Activated CD4-positive, alpha-beta T cell treated with anti-CD3 and anti-CD28 coated beads for 48 hours (primary cell): ENCODE measurements around the gene FRMD6.
A peak's percentile ranks its signal among the peaks of the same experiment; 100 is the strongest.

Experiments used
- DNase-seq: peaks from one replicate; pipeline ENCODE4 v3.0.0-alpha.2; 2020

The FRMD6 gene

DNA sequence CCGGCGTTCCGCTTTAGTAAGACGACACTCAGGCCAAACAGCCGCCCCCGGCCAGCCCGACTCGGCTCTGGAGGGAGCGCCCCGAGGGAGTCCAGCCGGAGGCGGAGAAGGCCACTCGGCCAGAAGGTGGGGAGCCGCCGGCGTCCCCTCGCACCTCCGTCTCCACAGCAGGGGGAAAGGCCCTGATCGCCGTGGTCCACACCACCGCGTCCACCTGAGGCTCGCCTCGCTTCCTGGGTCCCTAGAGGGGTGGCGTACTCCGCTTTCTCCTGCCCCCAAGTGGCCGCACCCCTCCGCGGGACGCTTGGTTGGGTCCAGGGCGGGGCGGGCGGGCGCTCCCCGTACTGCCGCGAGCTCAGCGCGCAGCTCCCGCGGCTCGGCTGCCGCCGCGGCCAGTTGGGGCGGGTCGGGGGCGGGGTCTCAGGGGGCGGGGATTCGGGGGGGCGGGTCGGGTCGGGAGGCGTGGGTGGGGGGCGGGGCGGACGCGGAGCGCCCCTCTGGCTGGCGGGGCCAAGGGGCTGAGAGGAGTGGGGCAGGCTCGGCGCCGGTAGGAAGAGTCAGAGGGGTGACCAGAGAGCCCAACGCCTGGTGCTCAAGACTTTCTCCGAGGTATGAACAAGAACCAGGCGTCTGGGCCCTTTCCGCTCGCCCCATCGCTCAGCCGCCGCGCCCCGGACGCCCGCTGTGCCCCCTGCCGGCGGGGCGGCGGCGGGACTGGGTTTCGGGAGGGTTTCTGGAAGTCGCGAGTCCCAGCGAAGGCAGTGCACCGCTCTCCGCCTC, at the start of gene FRMD6:
Gene FRMD6, plus strand, starts transcription at position 523 of the 780 bp plus-strand sequence. CDS start 37,927 bp downstream, outside the sequence.
- DNase-seq, result peak; percentile 83

DNA sequence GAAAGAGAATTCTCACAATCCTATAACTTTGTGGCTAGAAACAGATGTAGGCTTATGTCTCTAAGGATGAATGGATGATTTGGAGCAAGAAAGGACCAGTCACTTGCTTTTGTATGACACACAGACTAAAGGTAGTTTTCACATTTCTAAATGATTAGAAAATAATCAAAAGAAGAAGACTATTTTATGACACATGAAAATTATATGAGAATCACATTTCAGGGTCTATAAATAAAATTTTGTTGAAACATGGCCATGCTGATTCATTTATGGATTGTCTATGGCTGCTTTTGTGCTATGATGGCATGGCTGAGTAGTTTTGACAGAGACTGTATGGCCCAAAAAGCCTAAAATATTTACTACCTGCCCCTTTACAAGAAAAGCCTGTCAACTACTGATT, 49.4 kb upstream of the FRMD6 start:
- DNase-seq, result no peak

DNA sequence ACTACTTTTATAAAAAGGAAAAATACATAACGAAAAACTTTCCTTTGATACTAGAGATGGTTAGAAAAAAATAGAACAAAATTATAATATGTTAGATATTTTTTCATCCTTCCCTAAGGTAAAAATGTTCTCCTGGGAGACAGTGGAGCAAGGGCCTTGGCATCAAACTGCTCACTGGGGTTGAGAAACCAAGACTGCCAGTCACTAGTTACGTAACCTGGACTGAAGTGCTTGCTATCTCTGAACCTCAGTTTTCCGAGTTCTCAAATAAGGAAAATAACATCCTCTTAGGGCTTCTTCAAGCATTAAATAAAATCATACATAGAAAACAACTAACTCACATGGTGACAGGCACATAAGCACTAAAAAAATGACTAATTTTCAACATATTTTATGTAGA, 48.2 kb upstream of the FRMD6 start:
- no peak for DNase-seq

DNA sequence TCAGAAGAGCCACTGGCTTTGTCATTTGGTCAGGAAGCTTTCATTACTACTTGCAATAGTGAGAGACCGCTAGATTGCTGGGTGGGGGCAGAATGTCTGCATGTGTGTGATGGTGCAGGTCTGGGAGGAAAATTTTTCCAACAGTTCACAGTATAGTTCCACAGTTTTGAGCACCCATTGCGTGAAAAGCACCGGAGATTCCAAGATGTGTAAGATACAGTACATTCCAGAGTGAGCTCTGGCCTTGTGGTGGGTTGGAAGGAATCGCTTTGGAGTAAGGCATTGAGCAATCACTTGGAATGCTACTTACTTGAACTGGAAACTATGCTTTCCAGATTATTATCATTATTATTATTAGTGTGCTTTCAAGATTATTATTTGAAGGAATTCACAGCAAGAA, 47.6 kb upstream of the FRMD6 start:
- DNase-seq, result no peak

DNA sequence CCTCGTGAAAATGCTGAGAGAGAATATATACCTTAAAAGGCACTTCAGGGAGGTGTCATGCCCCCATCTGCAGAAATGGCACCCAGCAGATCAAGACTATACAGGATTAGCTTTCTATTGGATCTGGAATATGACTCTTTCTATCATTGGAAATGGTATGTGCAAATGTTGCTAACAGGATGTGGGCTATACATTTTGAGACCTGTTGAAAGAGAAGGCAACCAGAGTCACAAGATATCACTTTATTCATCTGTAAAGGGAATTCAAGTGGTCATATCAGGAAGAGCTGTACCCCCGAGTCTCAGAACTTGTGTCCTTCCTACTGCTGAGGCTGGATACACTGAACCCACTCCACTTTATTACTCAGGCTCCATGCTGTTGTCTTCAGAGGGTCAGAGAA, 46.1 kb upstream of the FRMD6 start:
- DNase-seq, result no peak

DNA sequence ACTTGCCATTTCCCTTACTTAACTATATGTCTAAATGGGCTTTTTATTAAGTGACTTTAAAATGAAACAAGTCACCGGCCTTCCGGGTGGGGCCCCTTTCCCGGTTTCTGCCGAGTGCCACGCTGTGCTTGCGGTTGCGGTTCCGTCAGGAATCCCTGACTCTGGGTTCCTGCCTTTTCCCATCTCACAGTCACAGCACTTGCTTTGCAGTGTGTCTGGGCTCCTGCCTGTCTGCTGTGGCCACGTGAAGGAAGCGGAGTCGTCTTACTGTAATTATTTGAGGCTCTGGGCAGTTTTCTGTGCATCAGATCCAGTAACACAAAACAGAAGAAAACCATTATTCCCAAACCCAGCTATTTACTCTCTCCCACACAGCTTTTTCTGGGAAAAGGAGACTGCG, 44.0 kb upstream of the FRMD6 start:
- DNase-seq, result no peak

DNA sequence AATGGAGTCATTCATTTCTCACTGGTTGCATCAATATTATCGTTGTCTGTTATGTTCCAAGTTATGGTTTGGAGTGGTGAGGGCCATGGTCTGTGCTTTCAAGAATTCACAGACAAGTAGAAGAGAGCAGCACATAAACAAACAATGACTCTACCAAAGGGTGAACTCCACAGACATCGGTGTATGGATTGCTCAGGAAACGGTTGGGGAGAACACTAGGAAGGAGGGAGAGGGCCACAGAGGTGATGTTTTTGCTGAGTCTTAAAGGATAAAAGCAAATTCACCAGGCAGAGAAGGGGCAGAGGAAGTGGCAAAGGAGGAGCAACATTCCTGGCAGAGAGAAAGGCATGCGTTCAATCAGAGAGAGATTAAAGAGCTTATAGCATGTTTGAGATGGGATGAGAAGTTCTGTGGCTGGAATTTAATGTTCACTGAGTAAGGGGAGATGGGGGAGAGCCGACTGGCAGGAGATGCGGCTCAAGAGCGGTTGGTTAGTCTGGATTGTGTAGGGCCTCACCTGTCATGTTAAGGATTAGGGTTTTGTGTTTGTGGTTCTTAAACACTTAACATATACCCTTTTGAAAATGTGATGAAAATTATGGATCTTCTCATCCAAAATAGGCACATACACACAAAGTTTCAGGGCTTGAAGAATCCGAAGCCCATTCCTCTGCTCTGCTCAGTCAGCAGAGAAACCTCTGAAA, 42.3 kb upstream of the FRMD6 start:
- no peak for DNase-seq

DNA sequence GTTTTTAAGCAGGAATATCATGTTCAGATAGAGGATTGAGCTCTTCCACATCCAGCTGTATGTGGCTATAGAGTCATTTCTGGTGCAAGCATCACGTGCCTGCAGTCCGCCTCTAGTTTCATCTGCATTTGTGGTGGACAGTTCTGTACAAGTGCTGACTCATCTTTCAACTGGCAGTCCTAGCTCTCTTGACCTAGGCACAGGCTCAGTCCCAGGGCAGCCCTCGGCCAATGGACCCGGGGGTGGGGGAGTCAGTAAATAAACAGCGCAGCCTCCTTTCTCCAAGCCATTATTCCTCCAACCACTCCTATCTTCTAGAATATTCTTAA, 41.8 kb upstream of the FRMD6 start:
- DNase-seq, result no peak

DNA sequence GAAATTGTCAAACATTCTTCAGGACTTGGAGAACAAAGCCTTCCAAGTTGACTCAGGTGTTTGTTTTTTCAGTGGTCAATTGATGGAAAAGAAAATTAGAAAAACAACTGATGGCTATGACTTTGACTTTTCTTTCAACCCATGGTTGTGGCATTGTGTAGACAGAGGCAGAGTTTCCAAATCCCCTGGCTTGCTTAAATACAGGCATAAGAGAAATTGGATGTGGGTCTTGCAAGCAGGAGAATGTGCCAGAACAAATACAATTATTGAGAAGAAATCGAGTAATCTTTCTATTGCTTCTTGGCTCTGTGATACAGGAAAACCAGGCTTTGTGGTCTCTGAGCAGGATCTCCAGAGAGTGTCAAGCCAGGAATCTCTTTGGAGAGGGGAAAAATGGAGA, 40.9 kb upstream of the FRMD6 start:
- no peak for DNase-seq

DNA sequence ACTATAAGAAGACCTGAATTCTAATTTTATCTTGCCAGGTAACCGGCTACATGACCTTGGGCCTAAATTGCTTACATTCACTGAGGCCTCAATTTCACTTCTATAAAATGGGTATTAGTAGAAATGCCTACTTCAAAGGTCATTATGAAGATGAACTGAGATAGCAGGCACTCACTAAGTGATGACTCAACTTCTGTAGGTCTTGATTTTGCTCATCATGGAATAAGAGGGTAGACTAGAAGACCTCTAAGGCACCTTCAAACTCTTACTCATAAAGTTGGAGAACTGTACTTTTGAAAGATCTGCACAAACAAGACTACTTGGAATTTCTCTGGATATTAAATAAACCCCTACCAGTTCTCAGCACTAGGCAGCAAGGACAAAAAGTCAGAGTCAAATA, 39.3 kb upstream of the FRMD6 start:
- no peak for DNase-seq

DNA sequence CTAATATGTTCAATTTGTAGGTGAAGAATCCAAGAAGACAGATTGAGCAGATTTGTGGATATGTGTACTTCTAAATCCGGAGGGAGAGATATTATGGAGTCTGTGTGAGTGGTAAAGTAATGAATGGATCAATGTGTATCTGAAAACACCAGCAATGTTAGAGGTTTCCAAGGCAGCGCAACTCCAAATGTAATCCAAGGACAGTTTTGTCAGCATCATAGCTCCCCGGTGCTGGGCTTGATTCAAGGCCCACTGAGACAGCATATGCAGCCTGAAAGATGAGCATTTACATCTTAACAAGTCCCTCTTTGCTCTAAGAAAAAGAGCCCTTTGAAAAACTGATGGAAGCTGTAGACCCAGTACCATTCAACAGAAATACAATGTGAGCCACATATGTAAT, 38.3 kb upstream of the FRMD6 start:
- no peak for DNase-seq

DNA sequence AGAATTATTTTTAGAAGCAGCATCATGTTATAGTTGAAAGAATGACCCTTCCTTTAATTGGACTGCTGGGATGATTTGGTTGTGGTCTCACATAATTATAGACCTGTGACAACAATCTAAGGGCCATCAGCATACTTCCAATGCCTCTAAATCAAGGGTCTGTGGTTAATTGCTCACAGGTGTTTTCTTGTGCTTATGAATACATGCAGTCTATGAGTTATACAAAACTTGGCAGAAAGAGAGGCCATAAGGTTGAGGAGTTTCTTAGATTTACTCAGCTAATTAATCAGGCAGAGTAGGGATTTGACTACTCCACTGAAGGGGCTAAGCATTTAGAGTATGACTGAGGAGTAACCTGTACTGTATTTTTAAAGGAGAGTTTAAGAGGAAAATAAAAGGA, 37.0 kb upstream of the FRMD6 start:
- DNase-seq, result no peak

DNA sequence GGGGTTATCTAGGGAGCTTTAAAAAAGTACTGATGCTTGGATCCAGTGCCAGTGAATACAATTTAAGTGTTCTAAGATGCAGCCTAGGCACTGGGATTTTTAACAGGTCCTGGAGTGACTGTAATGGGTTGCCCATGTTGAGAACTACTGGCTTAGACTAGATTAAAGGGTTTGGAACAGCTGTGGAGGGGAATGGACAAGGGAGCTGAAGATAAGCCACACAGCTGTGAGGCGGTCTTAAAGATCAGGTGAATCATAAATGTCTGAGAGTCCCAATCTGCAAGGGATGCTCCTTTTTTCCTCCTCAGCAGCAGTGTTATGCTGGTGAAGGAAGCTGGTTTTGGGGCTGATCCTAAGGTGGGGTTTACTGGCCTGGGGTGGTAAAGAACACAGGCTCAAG, 35.5 kb upstream of the FRMD6 start:
- no peak for DNase-seq

DNA sequence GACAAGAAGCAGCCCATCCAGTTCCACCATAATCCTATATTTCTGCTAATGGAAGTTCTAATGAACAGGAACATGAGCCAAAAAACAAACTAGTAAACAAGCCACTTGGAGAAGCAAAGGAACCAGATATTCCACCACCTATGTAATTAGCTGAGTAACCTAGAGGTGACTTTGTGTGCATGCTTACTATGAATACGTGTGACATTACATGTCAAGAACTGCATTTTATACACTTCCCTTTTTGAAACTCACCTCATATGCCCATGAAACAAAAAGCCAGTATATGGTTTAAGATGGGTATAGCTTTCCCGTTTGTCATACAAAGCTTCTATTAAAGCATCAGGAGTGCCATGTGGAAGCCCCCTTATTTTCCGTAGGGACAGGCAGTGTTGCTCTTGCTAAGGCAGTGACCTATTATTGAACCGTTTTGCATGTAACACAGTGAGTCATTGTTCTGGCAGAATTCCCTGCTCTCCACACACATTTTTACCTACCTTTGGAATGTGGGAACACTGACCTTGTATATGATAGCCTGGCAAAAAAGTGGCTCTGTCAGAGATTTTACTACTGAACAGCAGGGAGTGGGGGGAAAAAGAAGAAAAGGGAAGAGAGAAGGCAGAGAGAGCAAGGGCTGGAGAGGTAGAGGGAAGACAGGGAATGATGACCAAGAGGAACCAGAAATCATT, 34.8 kb upstream of the FRMD6 start:
- DNase-seq, result no peak

DNA sequence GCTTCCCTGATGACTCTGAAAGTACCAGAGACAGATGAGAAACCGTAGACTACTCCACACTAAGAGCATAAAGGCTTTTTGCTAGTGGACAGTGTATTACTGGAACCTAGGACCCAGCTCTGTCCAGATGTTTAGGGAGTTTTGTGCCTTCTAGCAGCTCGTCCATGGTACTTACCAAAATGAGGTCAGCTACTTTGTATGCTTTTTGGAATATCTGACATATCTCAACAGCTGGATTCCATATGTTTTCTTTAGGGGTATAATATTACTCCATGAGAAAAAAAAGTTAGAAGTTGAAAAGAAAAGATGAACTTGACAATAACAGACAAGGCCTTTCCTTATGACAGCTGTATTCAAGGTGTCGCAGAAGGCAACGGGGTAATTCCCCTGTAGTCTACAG, 32.1 kb upstream of the FRMD6 start:
- DNase-seq, result no peak

DNA sequence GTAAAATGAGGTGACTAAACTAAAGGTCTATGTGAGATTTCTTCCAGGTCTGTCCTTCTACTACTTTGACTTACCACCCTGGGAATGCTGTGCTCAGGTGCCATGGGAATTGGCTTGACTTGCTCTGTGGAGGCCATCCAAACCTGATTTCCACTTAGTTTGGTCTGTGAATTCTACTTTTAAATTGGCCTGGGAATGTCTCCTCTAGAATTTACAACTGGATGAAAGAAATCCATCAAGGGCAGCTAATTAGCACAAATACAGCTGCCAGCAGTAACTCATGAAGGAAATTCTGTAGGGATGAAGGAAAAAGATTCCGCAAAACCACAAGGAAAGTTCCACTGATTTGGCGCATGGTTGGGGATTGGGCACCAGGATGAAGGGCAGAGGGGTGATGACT, 31.7 kb upstream of the FRMD6 start:
- no peak for DNase-seq

DNA sequence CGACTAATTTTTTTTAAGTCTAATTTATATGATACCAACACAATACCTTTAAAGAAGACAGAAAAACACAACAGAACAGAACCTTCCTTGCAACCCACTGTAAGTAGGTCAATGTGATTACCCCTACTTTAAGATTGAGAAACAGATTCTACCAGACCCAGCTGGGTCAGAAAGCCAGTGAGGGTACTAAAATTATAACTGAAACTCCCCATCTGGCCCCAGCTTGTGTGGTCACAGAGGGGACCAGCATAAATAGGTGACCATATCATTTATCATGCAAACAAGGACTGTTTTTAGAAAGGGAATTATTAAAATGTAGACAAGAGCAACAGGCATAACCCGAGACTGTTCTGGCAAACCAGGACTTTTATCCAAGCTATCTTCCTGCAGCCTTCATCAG, 30.1 kb upstream of the FRMD6 start:
- no peak for DNase-seq

DNA sequence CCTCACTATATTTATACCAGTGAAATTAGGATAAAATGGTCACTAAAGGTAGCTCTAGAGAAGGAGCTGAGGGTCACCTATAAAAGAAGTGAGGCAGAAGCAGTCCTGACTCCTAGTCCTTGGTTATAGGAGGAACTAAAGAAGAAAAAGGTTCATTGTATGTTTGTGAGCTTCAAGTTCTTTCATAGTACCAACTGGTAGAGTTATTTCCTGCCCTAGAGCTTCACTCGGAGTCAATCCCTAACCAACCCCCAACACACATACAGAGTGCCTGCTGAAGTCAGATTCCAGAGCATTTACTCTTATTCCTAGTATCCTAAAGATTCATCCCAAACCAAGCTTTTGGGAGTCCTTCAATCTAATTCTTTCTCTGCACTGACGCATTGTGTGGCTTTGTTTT, 29.3 kb upstream of the FRMD6 start:
- DNase-seq, result no peak

DNA sequence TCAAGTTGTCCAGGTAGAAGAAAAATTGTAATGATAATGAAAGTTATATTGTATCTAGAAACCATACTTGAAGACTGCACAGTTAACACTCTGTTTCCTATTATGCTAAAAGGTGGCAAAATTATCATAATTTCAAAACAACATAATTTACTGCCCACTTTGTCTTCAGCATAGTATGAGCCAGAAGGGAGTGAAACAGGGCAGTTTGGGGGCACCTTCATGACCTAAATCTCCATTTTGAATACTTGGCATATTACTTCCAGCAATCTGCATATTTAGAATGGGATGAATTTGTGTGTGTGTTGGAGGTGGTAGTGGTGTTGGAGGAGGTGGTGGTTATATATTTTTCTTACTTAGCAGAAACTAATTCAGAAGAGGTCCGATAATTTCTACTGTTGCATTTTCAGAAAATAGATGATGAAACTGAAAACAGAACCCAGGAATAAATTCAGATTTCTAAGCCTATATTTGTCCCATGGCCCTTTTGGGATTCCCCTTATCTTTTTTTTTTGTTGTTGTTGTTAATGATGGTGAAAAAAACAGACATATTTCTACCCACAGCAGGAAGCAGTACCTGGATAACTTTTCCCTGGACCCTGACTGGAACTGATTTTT, 26.6 kb upstream of the FRMD6 start:
- no peak for DNase-seq

DNA sequence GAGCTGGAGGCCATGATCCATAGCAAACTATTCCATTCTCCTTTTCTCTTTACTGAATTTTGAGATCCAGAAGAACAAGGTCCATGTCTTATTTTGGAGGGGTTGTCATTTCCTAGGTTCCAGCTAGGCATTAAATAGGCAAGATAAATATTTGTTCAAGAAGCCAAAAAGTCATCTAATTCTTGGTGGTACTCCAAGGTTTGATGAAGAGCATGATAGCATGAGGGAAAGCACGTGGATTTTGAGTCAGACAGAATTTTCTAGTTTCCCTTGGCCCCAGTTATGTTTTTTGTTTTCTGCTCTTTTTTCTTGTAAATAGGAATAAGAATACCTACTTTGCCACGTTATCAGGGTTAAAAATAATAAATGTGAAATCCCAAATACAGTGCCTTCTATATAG, 25.5 kb upstream of the FRMD6 start:
- DNase-seq, result no peak

DNA sequence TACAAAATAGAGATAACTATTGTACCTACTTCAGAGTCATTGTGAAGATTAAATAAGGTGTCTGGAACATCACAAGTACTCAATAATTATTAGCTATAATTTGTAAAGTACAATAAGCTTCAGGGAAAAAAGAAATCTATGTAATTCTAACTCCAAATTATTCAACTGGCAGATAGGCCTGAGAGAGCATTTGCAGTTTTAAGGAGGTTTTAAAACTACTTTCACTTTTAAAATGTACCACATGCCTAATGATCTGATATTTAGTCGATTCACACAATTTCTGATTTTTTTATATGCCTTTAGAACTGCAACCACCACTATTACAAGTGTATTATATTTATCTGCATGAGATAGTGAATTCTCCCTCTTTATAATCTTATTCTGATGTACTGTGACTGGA, 24.9 kb upstream of the FRMD6 start:
- DNase-seq, result no peak

DNA sequence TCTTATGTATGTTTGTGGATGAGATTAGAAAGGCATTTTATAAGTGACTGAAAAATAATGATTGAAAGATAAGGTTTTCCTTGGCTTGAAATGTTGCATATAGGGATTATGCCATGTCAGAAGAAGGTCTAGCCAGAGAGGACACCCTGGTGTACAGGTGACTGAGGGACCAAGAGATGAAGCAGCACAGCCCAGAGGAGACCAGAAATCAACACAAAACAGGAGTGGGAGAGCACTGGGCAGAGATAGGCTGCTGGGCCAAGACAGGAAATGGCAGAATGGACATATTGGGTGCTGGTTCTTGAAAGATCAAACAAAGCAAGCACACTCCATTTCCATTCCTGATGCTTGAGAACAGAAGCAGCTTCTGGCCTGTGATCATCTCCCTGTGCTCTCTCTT, 24.4 kb upstream of the FRMD6 start:
- no peak for DNase-seq

DNA sequence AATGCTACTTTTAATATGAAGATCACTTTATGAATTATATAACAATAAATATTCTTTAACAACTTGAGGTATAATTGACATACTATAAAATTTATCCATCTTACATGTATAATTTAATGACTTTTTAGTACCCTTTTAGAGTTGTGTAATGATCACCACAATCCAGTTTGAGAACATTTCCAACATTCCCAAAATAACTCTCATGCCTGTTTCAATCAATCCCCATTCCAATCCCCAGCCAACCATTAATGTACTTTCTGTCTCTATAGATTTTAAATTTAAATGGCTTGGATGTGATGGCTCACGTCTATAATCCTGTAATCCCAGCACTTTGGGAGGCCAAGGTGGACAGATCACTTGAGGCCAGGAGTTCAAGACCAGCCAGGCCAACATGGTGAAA, 23.5 kb upstream of the FRMD6 start:
- no peak for DNase-seq

DNA sequence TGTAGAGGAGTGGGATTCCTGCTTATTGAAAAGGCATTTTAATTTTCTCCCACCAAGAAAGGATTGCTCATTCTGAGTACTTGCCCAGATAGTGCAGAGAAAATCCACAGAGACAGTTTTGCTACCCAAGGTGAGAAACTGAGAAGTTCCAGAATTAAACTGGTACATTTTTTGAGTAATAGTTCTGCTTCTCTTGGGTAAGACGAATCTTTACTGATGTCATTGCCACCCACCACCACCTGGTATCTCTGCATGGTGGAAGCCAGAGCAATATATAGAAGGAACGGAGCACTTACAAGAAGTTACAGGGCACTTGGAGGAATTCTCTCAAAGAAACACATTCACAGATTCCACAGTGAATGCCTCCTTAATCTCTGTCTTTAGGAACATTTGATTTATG, 20.7 kb upstream of the FRMD6 start:
- DNase-seq, result peak; percentile 22
